ENCODE measurements around the gene GABRB2. TPM values are rescaled to one million over a fixed set of nuclear protein-coding genes. Genes with fewer than 3 reads are reported as not detected.

GABRB2 gene
- total and polyA plus RNA-seq, 2 of the 13 experiments (the other 11 are each of a cell fraction or from before 2014, with no cell fraction given): 0.01 TPM; not detected in 1

DNA sequence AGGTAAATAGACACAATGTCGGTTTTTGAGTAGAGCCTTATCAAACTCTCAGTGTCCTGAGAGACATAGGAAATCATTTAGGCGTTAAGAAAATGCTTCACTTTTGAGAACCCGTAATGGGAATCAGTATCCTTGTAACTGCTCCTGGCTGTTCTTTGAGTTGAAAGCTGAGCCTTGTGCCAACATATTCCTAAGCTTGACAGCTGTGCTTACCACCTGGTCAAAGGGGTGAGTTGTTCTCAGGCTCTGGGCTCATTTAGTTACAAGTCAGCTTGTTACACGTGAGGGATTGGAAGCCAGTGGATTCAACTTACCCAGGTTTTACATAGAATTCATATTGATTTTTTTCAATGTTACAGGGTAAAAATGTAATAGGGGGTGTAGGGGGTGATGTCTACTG lies 145.9 kb downstream of the GABRB2 start (continued):
- TF ChIP-seq, protein P1, sequence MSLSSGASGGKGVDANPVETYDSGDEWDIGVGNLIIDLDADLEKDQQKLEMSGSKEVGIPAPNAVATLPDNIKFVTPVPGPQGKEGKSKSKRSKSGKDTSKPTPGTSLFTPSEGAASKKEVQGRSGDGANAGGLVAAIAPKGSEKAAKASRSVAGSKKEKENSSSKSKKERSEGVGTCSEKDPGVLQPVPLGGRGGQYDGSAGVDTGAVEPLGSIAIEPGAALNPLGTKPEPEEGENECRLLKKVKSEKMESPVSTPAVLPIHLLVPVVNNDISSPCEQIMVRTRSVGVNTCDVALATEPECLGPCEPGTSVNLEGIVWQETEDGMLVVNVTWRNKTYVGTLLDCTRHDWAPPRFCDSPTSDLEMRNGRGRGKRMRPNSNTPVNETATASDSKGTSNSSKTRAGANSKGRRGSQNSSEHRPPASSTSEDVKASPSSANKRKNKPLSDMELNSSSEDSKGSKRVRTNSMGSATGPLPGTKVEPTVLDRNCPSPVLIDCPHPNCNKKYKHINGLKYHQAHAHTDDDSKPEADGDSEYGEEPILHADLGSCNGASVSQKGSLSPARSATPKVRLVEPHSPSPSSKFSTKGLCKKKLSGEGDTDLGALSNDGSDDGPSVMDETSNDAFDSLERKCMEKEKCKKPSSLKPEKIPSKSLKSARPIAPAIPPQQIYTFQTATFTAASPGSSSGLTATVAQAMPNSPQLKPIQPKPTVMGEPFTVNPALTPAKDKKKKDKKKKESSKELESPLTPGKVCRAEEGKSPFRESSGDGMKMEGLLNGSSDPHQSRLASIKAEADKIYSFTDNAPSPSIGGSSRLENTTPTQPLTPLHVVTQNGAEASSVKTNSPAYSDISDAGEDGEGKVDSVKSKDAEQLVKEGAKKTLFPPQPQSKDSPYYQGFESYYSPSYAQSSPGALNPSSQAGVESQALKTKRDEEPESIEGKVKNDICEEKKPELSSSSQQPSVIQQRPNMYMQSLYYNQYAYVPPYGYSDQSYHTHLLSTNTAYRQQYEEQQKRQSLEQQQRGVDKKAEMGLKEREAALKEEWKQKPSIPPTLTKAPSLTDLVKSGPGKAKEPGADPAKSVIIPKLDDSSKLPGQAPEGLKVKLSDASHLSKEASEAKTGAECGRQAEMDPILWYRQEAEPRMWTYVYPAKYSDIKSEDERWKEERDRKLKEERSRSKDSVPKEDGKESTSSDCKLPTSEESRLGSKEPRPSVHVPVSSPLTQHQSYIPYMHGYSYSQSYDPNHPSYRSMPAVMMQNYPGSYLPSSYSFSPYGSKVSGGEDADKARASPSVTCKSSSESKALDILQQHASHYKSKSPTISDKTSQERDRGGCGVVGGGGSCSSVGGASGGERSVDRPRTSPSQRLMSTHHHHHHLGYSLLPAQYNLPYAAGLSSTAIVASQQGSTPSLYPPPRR (CRISPR knock-in tag; IDR thresholded peaks at IDR 0.05; ENCODE audit: borderline replicate concordance): no peak
- no peak for TF ChIP-seq STAT5B (CRISPR knock-in tag; IDR thresholded peaks at IDR 0.05)
- no peak for TF ChIP-seq BCL6 (CRISPR knock-in tag; IDR thresholded peaks at IDR 0.05)

DNA sequence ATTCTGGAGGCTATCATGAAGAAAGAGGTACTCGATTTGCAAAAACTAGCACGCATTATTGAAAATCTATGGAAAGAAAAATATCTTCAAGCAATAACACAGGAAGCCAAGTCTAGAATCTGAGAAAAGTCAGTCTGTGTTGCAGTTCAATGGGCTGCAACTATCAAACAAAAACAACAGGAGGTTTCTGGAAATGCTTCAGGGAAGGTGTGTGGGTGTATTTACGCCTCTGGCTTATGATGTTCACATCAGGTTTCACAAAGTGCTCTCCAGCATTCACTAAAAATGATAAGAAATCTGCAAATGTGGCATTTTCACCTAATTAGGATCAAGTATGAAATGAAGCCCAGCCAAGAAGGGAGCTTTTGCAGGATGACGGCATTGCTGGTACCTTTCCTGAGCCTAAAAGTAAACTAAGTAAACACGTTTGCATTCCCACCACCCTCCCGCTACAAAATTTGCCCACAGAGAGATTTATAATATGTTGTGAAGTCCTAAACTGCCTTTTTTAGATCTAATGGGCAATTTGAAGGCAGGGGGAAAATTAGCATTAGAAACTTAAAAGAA lies 146.4 kb downstream of the GABRB2 start:
- Histone ChIP-seq H4K20me1 (ENCODE audit: insufficient read depth, low read length) (no peaks in the 10 kb centered on the region), H3K27me3 (ENCODE audit: control insufficient read depth in 1 of 2, insufficient read depth in 2 of 2, low read length in 2 of 2) (no peaks in the 10 kb centered on the region), H3K79me2 (ENCODE audit: insufficient read depth, low read length) (no peaks in the 10 kb centered on the region), H3K4me2 (ENCODE audit: low read depth, low read length) (no peak overlapping the region), H3K4me1 (ENCODE audit: insufficient read depth, low read length) (no peaks in the 10 kb centered on the region), H3K9ac (ENCODE audit: insufficient read depth, low read depth, low read length) (no peak overlapping the region), H3K4me3 (replicated peaks in 1 of 3; ENCODE audit: insufficient read depth in 1 of 3, low read depth in 2 of 3, low read length in 3 of 3) (no peak overlapping the region), H3K36me3 (replicated peaks in 1 of 2; ENCODE audit: control insufficient read depth in 1 of 2, insufficient read depth in 2 of 2, low read length in 2 of 2) (no peaks in the 10 kb centered on the region), H3K27ac (ENCODE audit: extremely low read length, insufficient read depth, low read length) (no peak overlapping the region), H3K9me3 (ENCODE audit: low read length) (no peaks in the 10 kb centered on the region), H2AFZ (ENCODE audit: low read length) (no peak overlapping the region)
- BruUV-seq (replicated peaks): no TSS peak
- ATAC-seq (no peak), DNase-seq (ENCODE audit: low spot score) (no peak), FAIRE-seq (no peak)
- TF ChIP-seq ARHGAP35 (CRISPR knock-in tag; IDR thresholded peaks at IDR 0.05; ENCODE audit: borderline replicate concordance) (no peak), ZNF460 (CRISPR knock-in tag; IDR thresholded peaks at IDR 0.05; ENCODE audit: borderline replicate concordance) (no peak), ARNTL (CRISPR knock-in tag; IDR thresholded peaks at IDR 0.05) (no peak), SMAD9 (CRISPR knock-in tag; IDR thresholded peaks at IDR 0.05) (no peak)
- TF ChIP-seq, protein P2, sequence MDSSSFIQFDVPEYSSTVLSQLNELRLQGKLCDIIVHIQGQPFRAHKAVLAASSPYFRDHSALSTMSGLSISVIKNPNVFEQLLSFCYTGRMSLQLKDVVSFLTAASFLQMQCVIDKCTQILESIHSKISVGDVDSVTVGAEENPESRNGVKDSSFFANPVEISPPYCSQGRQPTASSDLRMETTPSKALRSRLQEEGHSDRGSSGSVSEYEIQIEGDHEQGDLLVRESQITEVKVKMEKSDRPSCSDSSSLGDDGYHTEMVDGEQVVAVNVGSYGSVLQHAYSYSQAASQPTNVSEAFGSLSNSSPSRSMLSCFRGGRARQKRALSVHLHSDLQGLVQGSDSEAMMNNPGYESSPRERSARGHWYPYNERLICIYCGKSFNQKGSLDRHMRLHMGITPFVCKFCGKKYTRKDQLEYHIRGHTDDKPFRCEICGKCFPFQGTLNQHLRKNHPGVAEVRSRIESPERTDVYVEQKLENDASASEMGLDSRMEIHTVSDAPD (CRISPR knock-in tag; IDR thresholded peaks at IDR 0.05): no peak
- TF ChIP-seq, protein P3, sequence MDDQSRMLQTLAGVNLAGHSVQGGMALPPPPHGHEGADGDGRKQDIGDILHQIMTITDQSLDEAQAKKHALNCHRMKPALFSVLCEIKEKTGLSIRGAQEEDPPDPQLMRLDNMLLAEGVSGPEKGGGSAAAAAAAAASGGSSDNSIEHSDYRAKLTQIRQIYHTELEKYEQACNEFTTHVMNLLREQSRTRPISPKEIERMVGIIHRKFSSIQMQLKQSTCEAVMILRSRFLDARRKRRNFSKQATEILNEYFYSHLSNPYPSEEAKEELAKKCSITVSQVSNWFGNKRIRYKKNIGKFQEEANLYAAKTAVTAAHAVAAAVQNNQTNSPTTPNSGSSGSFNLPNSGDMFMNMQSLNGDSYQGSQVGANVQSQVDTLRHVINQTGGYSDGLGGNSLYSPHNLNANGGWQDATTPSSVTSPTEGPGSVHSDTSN (CRISPR knock-in tag; IDR thresholded peaks at IDR 0.05; ENCODE audit: borderline replicate concordance): no peak
- whole genome bisulfite sequencing (ENCODE audit: low lambda C conversion rate): 7% methylated on average over 6 of the region's 6 CpGs
- intact Hi-C loops (cut with micrococcal nuclease; ENCODE audit: unreplicated experiment) (no loop called here), in situ Hi-C loops (cut with HindIII; ENCODE audit: extremely low pct_ligation_motif_present, low pct_unique_long_range_greater_than_20kb) (no loop called here)
- ChIA-PET POLR2A (no interaction called here), CTCF (ENCODE audit: low intra/inter-chr PET ratio, low total read pairs) (no interaction called here)
